ENCODE results near the gene TMEM92. TPM values are rescaled to one million over a fixed set of nuclear protein-coding genes. Genes with fewer than 3 reads are reported as not detected.
A peak's percentile ranks its signal among the peaks of the same experiment; 100 is the strongest.
"Not testable (repeated sequence)": the region's sequence is repeated elsewhere in the genome, so short reads cannot be mapped to it uniquely, and the experiment has no call there.

The TMEM92 gene
- total RNA-seq, 1 donor from 2014 or later: 0.20 TPM

DNA sequence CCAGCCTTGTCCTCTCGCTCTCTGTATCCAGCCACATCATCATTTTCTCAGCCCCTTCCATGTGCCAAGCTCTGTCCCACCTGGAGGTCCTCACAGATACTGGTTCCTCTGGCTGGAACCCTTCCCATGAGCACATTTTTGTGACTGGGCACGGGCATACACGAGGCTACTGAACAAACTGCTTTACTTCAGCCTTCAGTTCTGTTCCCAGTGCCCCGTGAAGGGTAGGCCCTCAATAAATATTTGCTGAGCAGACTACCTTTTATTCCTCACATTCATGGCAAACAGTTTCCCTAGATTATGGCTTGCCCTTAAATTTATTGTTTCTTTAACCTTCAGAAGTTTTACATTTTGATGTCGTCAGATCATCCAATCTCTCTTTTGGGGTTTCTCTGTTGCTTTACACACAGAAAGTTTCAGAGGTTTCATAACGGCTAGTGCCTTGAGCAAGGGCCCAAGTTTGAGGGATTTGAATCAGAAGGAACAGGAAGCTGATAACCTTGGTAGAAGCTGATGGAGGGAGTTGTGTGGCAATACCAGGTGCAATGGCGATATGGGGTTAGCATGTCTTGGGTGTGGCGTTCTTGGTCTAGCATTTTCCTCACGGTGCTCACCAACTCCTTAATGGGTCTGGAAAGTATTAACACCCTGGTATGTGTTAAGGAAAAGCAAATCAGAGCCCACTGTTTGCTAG is 27.8 kb downstream of the TMEM92 start:
- DNase-seq: no peak

DNA sequence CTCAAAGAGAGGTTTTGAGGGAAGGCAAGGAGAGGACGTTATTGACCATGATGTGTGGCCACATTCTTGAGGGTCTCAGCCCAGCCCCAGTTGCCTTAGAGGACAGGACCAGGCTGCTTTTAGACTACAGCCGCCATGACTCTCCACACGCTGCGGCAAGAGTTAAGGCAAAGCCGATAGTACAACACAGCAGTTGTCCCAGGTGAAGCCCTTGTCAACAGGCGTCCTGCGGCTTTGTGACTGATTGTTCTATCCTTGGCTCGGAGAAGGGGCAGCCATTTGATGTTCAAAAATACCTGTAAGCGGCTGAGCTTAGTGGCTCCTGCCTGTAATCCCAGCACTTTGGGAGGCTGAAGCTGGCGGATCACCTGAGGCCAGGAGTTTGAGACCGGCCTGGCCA is 28.8 kb downstream of the TMEM92 start:
- DNase-seq: no peak

DNA sequence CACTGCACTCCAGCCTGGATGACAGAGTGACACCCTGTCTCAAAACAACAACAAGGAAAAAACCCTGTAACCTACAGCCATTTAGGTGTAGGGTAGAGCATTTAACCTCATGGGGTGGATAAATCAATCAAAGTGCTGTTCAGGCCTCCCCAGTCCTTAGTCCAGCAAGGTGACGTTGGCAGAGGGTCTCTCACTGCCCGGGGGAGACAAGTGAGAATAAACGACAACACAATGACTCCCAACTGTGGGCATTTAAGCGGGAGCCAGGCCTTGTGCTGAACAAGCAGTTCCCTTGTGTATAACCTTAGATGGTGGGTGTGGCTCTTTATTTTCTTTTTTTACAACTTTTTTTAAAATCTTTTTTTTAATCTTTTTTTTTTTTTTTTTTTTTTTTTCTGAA is 29.3 kb downstream of the TMEM92 start:
- no peak for DNase-seq

DNA sequence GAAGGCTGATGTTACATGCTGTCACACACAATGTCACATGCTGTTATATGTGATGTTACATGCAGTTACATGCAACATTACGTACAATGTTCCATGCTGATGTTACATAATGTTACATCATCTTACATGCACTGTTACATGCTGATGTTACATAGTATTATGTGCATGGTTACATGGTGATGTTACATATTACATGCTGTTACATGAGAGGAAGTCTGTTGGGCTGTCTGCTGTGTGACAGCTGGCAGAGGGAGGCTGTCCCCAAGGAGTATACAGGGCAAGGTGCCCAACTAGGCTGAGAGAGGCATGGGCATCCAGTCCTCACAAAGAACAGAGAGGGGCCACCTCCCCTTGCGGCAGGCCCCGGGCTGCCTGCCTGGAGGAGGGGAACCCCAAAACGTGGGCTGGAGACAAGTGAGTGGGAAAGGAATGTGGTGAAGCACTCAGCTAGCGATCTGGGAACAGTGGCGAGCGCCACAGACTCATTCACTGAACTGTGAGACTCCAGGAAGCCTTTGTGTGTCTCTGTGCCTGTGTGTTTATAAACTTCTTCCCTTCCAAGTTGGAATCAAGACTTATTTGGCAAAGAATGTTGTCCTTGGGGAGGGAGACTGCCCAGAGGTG is 30.6 kb downstream of the TMEM92 start:
- DNase-seq: no peak

DNA sequence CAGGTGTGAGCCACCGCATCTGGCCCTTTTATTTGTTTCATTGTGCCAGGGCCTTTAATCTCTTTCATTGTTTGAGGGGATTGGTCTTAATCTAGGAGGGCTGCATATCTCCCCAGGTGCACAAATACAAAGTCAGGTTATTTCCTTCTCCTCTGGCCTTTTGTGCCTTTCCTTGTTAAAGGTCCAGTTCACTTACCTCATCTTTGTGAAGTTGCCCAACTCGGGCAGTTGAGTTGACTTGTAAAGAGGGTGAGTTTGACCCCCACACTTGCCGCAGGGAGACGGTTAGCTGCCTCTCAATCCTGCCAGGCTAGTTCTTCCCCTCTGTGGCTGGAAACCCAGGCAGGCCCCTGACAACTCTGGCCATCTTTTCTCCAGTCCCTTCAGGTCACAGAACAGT is 33.4 kb downstream of the TMEM92 start:
- no peak for DNase-seq

DNA sequence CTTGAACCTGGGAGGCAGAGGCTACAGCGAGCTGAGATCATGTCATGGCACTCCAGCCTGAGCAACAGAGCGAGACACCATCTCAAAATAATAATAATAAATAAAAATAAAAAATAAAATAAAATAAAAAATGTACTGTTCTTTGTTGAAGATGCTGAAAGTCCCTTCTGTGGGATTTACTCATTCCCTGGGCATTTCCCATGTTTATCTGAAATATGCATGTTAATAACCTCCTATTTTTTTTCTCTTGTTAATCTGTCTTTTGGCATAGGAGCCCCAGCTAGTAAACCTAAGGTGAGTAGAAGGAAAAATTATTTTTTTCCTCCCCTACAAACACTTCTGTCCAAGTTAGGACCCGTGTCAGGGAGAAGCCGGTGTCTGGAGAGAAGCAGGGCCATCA is 34.4 kb downstream of the TMEM92 start:
- DNase-seq: no peak

DNA sequence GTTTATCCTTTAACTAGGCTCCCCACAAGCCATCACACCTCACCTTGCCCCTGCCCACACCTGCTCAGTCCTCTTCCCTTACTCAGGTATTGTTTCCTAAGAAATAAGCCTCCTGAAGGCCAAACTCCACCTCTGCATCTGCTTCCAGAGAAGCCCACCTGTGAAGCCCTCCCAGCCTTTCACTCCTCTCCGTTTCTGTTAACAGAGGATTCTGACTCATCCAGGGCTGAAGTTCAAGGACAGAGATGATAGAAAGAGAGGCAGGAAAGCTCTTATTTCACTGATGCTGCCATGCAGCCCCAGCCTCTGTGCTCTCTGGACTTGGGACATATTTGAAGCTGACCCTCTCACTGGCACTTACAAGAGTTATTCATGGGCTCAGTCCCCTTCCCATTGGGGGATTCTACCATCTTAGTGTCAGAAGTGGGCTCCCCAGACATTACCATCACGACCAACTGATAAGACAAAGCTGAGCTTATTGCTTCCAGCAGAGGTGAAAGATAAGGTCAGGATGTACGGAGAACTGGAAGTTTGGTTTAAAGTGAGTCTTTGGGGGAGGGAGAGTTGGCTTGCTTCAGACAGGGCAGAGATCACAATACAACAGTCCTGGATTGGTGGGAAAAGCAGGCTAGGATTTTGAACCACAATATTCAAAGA is 36.3 kb downstream of the TMEM92 start:
- DNase-seq: no peak

DNA sequence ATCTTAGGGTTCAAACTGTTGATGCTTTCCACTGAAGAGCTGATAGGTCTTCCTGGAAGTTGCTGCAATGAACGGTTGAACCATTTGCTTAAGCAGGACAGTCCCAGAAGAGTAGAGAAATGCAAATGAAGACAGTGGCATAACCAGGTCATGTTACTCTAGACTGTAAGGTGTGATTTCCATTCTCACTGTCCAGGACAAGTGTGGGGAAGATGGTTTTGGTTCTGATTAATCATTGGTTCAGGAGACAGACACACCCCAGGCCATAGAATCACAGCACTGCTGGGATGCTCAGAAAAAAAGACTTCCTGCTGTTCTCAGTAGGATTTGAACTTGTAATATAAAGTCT is 36.8 kb downstream of the TMEM92 start:
- DNase-seq: no peak

DNA sequence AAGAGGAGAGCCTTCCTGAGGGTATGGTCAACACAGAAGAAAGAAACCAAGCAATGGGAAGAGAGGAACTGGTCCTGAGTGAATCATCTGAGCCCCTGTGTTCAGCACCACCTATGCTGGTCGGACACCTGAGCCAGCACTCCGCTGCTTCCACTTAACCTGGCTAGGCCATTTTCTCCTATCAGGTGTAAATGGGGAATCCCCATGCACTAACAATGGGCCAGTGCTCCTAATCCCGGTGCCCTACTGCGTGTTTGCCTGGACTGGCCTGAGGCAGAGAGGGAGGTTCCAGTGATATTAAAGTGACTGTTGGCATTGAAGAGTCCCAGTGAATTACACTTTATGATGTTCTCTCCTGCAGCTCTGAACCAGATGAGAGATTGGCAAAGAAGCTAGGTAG is 37.2 kb downstream of the TMEM92 start:
- DNase-seq: no peak

DNA sequence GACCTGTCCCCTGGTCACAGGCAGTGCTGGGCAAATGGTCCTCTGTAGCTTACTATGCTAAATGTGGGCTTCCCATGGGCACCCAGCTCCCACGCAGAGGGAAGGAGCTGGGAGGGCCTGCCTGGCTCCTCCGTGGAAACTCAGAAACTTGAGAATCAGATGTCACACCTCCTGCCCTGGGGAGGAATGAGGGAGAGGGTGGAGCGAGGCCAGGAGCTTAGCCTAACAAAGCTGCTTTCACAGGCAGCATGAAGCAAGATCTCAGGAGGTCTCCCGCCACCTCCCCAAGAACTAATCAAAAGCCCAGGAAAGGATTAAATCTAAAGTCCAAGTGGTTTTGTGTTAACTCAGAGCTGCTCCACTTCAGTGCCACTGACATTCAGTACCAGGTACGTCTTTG is 38.0 kb downstream of the TMEM92 start:
- DNase-seq: no peak

DNA sequence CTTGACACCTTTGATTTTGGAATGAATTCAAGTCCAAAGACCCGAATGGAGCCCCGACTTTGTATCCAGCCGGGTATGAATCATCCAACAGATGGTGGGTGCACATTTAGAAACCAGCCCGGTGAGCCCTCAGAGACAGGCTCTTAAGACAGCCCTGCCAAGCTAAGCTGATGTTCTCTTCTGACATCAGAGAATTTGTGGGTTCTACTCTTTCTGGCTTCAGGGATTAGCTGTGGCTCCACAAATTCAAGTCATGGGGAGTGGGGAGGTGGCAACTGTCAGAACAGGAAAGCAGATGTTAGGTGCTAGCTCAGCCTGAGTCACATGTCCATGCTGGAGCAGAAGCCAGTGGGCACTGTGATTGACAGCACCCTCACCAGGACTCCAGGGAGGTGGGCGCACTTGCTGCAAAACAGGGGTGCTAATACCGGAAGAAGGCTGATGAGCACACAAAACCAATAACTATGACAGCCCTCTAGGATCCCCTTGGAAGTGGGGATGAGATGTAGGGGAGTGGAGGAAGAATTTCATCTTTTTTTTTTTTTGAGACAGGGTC is 40.3 kb downstream of the TMEM92 start:
- DNase-seq: no peak

DNA sequence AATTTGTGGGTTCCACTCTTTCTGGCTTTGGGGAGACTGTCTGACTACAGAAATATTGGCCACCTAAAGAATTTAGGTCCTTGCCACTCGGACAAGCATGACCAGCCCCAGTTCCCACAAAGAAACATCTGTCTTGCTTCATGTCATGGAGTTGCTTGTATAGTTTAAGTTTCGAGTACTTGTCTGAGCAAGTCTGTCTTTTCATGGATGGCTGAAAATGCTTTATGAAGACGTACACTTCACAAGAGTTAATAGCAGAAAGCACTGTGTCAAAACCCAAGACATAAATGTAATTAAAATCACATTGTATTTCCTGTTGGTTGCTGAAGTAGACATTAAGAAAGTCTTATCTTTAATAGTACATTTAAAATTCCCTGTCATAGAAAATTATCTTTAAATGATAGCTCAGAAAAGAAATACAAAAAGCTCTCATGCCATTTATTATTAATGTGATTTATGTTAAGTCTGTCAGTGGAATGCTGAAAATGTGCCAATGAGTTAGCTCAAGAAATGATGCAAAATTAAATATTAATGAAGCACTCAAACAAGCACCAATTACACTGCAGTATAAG is 41.8 kb downstream of the TMEM92 start:
- DNase-seq: peak; percentile 22

DNA sequence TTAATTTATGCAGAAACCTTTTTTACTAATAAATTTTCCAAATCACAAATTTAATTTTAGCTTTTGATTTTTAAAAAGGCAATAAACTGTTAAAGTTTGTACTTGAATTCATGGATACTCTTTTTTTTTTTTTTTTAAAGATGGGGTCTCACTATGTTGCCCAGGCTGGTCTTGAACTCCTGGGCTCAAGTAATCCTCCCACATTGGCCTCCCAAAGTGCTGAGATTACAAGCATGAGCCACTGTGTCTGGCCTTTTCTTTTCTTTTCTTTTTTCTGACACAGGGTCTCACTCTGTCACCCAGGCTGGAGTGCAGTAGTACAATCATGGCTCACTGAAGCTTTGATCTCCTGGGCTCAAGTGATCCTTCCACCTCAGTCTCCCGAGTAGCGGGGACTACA is 42.4 kb downstream of the TMEM92 start:
- DNase-seq: not testable (repeated sequence)

DNA sequence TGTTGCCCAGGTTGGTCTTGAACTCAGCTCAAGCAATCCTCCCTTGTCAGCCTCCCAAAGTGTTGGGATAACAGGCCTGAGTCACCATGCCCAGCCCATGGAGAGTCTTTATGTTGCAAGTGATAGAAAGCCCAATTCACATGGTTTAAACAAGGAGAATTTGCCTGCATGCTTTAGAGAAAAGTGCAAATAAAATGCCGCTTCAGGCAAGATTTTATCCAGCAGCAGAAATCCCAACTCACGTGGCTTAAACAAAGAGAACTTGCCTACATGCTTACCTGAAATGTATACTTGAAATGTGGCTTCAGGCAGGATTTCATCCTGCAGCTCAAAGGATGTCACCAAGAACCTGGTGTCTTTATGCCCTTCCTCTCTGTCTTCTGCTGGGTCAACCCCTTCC is 42.9 kb downstream of the TMEM92 start:
- DNase-seq: no peak

DNA sequence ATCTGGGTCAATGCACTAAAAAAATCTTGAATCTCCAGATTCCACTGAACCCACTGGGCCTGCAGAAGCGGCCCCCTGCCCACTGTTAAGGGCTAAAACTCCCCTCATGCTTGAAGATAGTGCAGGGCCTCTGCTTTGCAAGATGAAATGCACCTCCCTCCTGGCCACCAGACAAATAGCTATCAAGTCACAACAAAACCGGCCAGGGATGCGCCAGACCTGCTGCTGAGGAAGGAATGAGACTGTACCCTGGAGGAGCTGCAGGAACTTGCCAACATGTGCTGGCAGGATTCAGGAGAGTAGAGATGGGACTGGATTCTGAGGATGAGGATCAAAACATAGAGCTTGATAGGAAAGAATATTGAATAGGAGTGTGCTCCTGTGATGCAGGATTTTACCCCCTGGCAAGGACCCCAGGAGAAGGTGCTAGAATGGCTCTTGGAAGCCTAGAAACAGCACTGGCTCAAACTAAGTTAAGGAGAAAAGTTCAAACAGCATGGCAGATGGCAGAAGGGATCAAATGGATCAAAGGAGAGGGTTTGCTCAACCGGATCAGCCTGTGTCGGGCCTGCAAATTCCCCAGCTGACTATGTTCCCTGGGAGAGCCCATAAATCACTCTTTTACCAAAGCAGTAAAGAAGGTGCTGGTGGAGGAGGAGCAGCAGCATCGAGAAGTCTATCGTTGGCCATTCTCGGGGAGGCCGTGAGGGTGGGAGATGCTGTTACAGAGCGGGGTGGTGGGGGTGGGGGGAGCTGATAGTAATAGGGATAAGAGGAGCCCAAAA is 44.4 kb downstream of the TMEM92 start:
- DNase-seq: no peak

DNA sequence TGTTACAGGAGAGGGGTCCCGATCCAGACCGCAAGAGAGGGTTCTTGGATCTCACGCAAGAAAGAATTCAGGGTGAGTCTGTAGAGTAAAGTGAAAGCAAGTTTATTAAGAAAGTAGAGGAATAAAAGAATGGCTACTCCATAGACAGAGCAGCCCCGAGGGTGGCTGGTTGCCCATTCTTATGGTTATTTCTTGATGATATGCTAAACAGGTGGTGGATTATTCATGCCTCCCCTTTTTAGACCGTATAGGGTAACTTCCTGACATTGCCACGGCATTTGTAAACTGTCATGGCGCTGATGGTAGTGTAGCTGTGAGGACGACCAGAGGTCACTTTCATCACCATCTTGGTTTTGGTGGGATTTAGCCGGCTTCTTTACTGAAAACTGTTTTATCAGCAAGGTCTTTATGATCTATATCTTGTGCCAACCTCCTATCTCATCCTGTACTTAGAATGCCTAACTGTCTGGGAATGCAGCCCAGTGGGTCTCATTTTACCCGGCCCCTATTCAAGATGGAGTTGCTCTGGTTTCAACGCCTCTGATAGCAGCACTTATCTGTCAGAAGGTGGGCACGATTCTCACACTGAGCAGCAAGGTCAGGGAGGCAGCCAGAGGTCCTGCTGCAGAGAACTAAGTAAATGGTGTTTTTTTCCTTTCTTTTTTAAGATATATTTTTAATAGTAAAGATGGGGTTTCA is 45.2 kb downstream of the TMEM92 start:
- DNase-seq: no peak

DNA sequence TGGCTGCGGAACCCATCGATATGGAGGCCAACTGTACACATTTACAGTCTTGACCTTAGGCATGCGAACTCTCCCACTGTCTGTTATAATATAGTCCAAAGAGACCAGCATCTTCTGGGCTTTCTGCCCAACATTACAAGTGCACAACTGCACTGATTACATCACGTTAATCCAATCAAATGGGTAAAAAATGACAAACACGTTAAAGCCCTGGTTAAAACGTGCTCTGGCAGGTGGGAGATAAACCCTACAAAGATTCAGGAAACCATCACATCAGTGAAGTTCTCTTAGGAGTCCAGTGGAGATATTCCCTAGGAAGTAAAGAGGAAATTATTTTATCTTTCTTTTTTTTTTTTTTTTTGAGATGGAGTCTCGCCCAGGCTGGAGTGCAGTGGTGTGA is 48.0 kb downstream of the TMEM92 start:
- DNase-seq: no peak

DNA sequence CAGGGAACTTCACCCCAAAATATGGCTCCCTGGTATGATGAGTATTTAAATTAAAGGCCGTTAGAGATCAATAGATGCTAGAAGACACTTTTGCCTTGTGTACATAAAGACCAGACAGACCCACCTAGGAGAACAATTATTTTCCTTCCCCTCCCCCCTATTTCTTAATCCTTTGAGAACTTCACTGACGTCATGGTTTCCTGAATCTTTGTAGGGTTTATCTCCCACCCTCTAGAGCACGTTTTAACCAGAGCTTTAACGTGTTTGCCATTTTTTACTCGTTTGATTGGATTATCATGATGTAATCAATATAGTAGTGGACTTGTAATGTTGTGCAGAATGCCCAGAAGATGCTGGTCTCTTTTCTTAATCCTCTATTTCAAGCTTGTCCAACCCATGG is 48.8 kb downstream of the TMEM92 start:
- no peak for DNase-seq

DNA sequence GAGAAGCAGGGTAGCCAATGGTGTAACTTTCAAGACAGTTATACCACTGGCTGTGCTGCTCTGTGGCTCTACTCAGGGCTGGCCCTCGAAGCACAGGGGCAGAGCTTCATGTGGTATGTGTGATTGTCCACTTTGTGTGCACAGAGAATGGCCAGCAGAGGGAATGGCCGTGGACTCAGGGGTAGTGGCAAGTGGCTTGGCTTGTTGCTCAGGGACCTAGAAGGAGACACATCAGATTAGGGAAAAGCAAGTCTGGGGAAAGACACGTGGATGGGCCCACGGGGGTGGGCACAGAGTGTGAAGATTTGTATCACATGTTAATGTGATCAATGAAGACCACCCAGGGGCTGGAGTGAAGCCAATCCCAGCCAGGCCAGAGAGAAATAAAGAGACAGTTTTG is 51.6 kb downstream of the TMEM92 start:
- DNase-seq: no peak

DNA sequence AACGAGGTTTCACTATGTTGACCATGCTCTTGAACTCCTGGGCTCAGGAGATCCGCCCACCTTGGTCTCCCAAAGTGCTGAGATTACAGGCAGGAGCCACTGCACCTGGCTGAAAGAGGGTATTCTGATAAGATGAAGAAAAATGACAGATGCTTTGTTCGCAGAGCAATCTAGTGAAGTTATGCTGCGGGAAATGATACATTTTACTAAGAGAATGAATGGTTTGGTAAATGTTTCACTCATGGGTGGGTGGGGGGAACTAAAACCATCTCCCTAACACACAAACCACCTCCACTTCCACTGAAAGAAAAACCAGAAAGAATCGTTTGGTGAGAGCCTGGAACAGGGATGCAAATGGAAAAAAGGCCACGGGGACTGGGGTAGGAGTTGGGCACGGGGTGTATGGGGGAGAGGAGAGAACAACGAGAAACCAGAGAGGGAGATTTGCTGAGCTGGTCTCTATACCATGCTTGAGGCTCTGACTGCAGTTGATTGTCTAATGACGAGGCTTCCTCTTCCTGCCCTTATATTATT is 52.6 kb downstream of the TMEM92 start:
- no peak for DNase-seq

Measured in skin of body (tissue), 2 donors.